ENCODE results near the gene UTP3. TPM values are rescaled to one million over a fixed set of nuclear protein-coding genes. Genes with fewer than 3 reads are reported as not detected.
"Not testable (repeated sequence)": the region's sequence is repeated elsewhere in the genome, so short reads cannot be mapped to it uniquely, and the experiment has no call there.

The UTP3 gene
- total RNA-seq, 2 experiments from 2014 or later: 38.7 to 39.2 TPM

GRCh38 chr4:70667740-70668535, 20.4 kb upstream of the UTP3 start:
- H3K36me3 Mint-ChIP-seq (ENCODE audit: low read depth): no peaks in the 10 kb centered on the region
- ChIA-PET CTCF (interaction anchor here (0.8 to 2.5 kb wide), 7 partner anchors 10 to 67 kb away, joined by 3 to 8 read pairs (median 4); no protein-coding TSS in a partner anchor), POLR2A (no interaction called here)
- peaks cover 2% of the 10 kb centered on the region for H3K27me3 Mint-ChIP-seq (ENCODE audit: low read depth)
- H3K27ac Mint-ChIP-seq: no peak overlapping the region
- no peak for DNase-seq
- H3K4me3 Mint-ChIP-seq: no peak overlapping the region
- H3K4me1 Mint-ChIP-seq (ENCODE audit: low read depth): peaks cover 10% of the 10 kb centered on the region
- ATAC-seq: no peak
- no peaks in the 10 kb centered on the region for H3K9me3 Mint-ChIP-seq (ENCODE audit: insufficient read depth)

GRCh38 chr4:70670332-70671014, 17.9 kb upstream of the UTP3 start:
- Mint-ChIP-seq H3K4me1 (ENCODE audit: low read depth) (peaks cover 10% of the 10 kb centered on the region), H3K36me3 (ENCODE audit: low read depth) (no peaks in the 10 kb centered on the region), H3K4me3 (no peak overlapping the region), H3K27me3 (ENCODE audit: low read depth) (peaks cover 6% of the 10 kb centered on the region), H3K9me3 (ENCODE audit: insufficient read depth) (no peaks in the 10 kb centered on the region), H3K27ac (no peak overlapping the region)
- DNase-seq (no peak), ATAC-seq (no peak)
- ChIA-PET CTCF (interaction anchor here (1.3 to 2.5 kb wide), 2 partner anchors 9 to 17 kb away, joined by 4 to 5 read pairs; no protein-coding TSS in a partner anchor), POLR2A (interaction anchor here (0.6 kb wide), 1 partner anchor 999 kb away, joined by 3 read pairs; no protein-coding TSS in a partner anchor)

GRCh38 chr4:70671091-70671490, 17.2 kb upstream of the UTP3 start:
- ChIA-PET CTCF (interaction anchor here (0.7 to 2.5 kb wide), 2 partner anchors 8 to 68 kb away, joined by 4 to 5 read pairs; no protein-coding TSS in a partner anchor), POLR2A (no interaction called here)
- no peaks in the 10 kb centered on the region for H3K36me3 Mint-ChIP-seq (ENCODE audit: low read depth)
- peaks cover 6% of the 10 kb centered on the region for H3K27me3 Mint-ChIP-seq (ENCODE audit: low read depth)
- H3K4me3 Mint-ChIP-seq: no peak overlapping the region
- DNase-seq (no peak), ATAC-seq (no peak)
- no peaks in the 10 kb centered on the region for H3K9me3 Mint-ChIP-seq (ENCODE audit: insufficient read depth)
- no peak overlapping the region for H3K27ac Mint-ChIP-seq
- peaks cover 15% of the 10 kb centered on the region for H3K4me1 Mint-ChIP-seq (ENCODE audit: low read depth)

- peaks cover 35% of the 10 kb centered on the region for H3K4me1 Mint-ChIP-seq (ENCODE audit: low read depth)
- ChIA-PET CTCF (no interaction called here), POLR2A (no interaction called here)
- ATAC-seq (no peak), DNase-seq (no peak)
- H3K36me3 Mint-ChIP-seq (ENCODE audit: low read depth): no peaks in the 10 kb centered on the region
- H3K9me3 Mint-ChIP-seq (ENCODE audit: insufficient read depth): no peaks in the 10 kb centered on the region
- H3K27ac Mint-ChIP-seq: no peak overlapping the region
- no peak overlapping the region for H3K4me3 Mint-ChIP-seq
- H3K27me3 Mint-ChIP-seq (ENCODE audit: low read depth): peaks cover 6% of the 10 kb centered on the region
Observed at GRCh38 chr4:70674191-70674590, 14.1 kb upstream of the UTP3 start.

- Mint-ChIP-seq H3K4me3 (no peak overlapping the region), H3K4me1 (ENCODE audit: low read depth) (peaks cover 40% of the 10 kb centered on the region), H3K36me3 (ENCODE audit: low read depth) (peaks cover 3% of the 10 kb centered on the region), H3K27ac (no peak overlapping the region), H3K27me3 (ENCODE audit: low read depth) (peaks cover 6% of the 10 kb centered on the region), H3K9me3 (ENCODE audit: insufficient read depth) (no peaks in the 10 kb centered on the region)
- ChIA-PET POLR2A (no interaction called here), CTCF (interaction anchor here (1.1 kb wide), 1 partner anchor 9 kb away, joined by 3 read pairs; no protein-coding TSS in a partner anchor)
- DNase-seq: no peak
- no peak for ATAC-seq
Observed at GRCh38 chr4:70674731-70675130, 13.6 kb upstream of the UTP3 start.

GRCh38 chr4:70676554-70677090, 11.7 kb upstream of the UTP3 start:
- peak; percentile 42 for ATAC-seq
- H3K4me1 Mint-ChIP-seq (ENCODE audit: low read depth): peaks cover 53% of the 10 kb centered on the region
- peak overlapping the region; percentile 67 for H3K27ac Mint-ChIP-seq
- no peaks in the 10 kb centered on the region for H3K9me3 Mint-ChIP-seq (ENCODE audit: insufficient read depth)
- H3K4me3 Mint-ChIP-seq: peak overlapping the region; percentile 7
- ChIA-PET POLR2A (no interaction called here), CTCF (interaction anchor here (1.0 to 3.1 kb wide), 4 partner anchors 11 to 58 kb away, joined by 4 to 18 read pairs (median 16); no protein-coding TSS in a partner anchor)
- no peak for DNase-seq
- peaks cover 7% of the 10 kb centered on the region for H3K36me3 Mint-ChIP-seq (ENCODE audit: low read depth)
- peaks cover 4% of the 10 kb centered on the region for H3K27me3 Mint-ChIP-seq (ENCODE audit: low read depth)

- Mint-ChIP-seq H3K36me3 (ENCODE audit: low read depth) (peaks cover 10% of the 10 kb centered on the region), H3K9me3 (ENCODE audit: insufficient read depth) (no peaks in the 10 kb centered on the region), H3K4me1 (ENCODE audit: low read depth) (peaks cover 53% of the 10 kb centered on the region), H3K27me3 (ENCODE audit: low read depth) (peaks cover 3% of the 10 kb centered on the region), H3K27ac (peak overlapping the region; percentile 80), H3K4me3 (peak overlapping the region; percentile 44)
- CTCF ChIA-PET: interaction anchor here (1.0 to 3.1 kb wide), 7 partner anchors 9 to 58 kb away, joined by 3 to 18 read pairs (median 4); no protein-coding TSS in a partner anchor
- peak; percentile 69 for ATAC-seq
- DNase-seq: peak; percentile 37
- POLR2A ChIA-PET: interaction anchor here (0.6 to 1.1 kb wide), 4 partner anchors 11 to 57 kb away, joined by 3 to 4 read pairs (median 3); no protein-coding TSS in a partner anchor
Observed at GRCh38 chr4:70678383-70678999, 9.8 kb upstream of the UTP3 start.

GRCh38 chr4:70680934-70681333, 7.4 kb upstream of the UTP3 start:
- Mint-ChIP-seq H3K9me3 (ENCODE audit: insufficient read depth) (no peaks in the 10 kb centered on the region), H3K36me3 (ENCODE audit: low read depth) (peaks cover 10% of the 10 kb centered on the region), H3K4me3 (no peak overlapping the region), H3K27me3 (ENCODE audit: low read depth) (no peaks in the 10 kb centered on the region), H3K4me1 (ENCODE audit: low read depth) (peaks cover 50% of the 10 kb centered on the region), H3K27ac (no peak overlapping the region)
- ATAC-seq (no peak), DNase-seq (no peak)
- ChIA-PET POLR2A (no interaction called here), CTCF (interaction anchor here (1.1 to 1.9 kb wide), 3 partner anchors 29 to 56 kb away, joined by 3 to 7 read pairs (median 4); no protein-coding TSS in a partner anchor)

- no peak overlapping the region for H3K27ac Mint-ChIP-seq
- DNase-seq: no peak
- H3K36me3 Mint-ChIP-seq (ENCODE audit: low read depth): peaks cover 10% of the 10 kb centered on the region
- peaks cover 42% of the 10 kb centered on the region for H3K4me1 Mint-ChIP-seq (ENCODE audit: low read depth)
- H3K4me3 Mint-ChIP-seq: no peak overlapping the region
- CTCF ChIA-PET: interaction anchor here (0.7 to 1.9 kb wide), 4 partner anchors 30 to 325 kb away, joined by 3 to 7 read pairs (median 4); no protein-coding TSS in a partner anchor
- POLR2A ChIA-PET: no interaction called here
- ATAC-seq: no peak
- no peaks in the 10 kb centered on the region for H3K27me3 Mint-ChIP-seq (ENCODE audit: low read depth)
- H3K9me3 Mint-ChIP-seq (ENCODE audit: insufficient read depth): no peaks in the 10 kb centered on the region
Observed at GRCh38 chr4:70681704-70682103, 6.6 kb upstream of the UTP3 start.

- CTCF ChIA-PET: interaction anchor here (1.9 kb wide), 1 partner anchor 30 kb away, joined by 7 read pairs; no protein-coding TSS in a partner anchor
- POLR2A ChIA-PET: not testable (repeated sequence)
Observed at GRCh38 chr4:70682142-70682541, 6.2 kb upstream of the UTP3 start.

GRCh38 chr4:70687392-70687791, 940 bp upstream of the UTP3 start:
- H3K4me1 Mint-ChIP-seq (ENCODE audit: low read depth): peaks cover 30% of the 10 kb centered on the region
- peaks cover 29% of the 10 kb centered on the region for H3K36me3 Mint-ChIP-seq (ENCODE audit: low read depth)
- DNase-seq: peak; percentile 29
- POLR2A ChIA-PET: interaction anchor here (0.7 to 3.5 kb wide), 4 partner anchors 8 to 306 kb away, joined by 3 to 34 read pairs (median 3); partner anchors contain the start of gene DCK
- no peak for ATAC-seq
- H3K9me3 Mint-ChIP-seq (ENCODE audit: insufficient read depth): no peaks in the 10 kb centered on the region
- peak overlapping the region; percentile 92 for H3K27ac Mint-ChIP-seq
- CTCF ChIA-PET: interaction anchor here (0.8 to 3.6 kb wide), 10 partner anchors 9 to 264 kb away, joined by 3 to 51 read pairs (median 5); no protein-coding TSS in a partner anchor
- no peaks in the 10 kb centered on the region for H3K27me3 Mint-ChIP-seq (ENCODE audit: low read depth)
- H3K4me3 Mint-ChIP-seq: peak overlapping the region; percentile 97

More at GRCh38 chr4:70682142-70682541, 6.2 kb upstream of the UTP3 start:
- ATAC-seq; H3K9me3 Mint-ChIP-seq (ENCODE audit: insufficient read depth); DNase-seq; H3K4me3 Mint-ChIP-seq; H3K27ac Mint-ChIP-seq; H3K27me3 Mint-ChIP-seq (ENCODE audit: low read depth): not testable (repeated sequence)
- peaks cover 38% of the 10 kb centered on the region for H3K4me1 Mint-ChIP-seq (ENCODE audit: low read depth)
- peaks cover 10% of the 10 kb centered on the region for H3K36me3 Mint-ChIP-seq (ENCODE audit: low read depth)
